ENCODE results near the gene SERPINB4.

DNA sequence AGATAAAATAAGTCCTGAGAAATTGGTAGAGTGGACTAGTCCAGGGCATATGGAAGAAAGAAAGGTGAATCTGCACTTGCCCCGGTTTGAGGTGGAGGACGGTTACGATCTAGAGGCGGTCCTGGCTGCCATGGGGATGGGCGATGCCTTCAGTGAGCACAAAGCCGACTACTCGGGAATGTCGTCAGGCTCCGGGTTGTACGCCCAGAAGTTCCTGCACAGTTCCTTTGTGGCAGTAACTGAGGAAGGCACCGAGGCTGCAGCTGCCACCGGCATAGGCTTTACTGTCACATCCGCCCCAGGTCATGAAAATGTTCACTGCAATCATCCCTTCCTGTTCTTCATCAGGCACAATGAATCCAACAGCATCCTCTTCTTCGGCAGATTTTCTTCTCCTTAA lies 47.1 kb downstream of the SERPINB4 start:
- TF ChIP-seq, protein P1, sequence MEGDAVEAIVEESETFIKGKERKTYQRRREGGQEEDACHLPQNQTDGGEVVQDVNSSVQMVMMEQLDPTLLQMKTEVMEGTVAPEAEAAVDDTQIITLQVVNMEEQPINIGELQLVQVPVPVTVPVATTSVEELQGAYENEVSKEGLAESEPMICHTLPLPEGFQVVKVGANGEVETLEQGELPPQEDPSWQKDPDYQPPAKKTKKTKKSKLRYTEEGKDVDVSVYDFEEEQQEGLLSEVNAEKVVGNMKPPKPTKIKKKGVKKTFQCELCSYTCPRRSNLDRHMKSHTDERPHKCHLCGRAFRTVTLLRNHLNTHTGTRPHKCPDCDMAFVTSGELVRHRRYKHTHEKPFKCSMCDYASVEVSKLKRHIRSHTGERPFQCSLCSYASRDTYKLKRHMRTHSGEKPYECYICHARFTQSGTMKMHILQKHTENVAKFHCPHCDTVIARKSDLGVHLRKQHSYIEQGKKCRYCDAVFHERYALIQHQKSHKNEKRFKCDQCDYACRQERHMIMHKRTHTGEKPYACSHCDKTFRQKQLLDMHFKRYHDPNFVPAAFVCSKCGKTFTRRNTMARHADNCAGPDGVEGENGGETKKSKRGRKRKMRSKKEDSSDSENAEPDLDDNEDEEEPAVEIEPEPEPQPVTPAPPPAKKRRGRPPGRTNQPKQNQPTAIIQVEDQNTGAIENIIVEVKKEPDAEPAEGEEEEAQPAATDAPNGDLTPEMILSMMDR (IDR thresholded peaks at IDR 0.05; ENCODE audit: insufficient read depth, low read depth, low read length), result no peak
- no peak for TF ChIP-seq EZH2 (IDR thresholded peaks at IDR 0.05; ENCODE audit: insufficient read depth, low read length)

Measured in astrocyte (in vitro differentiated cells and primary cell).